Fibroblast of gingiva (primary cell): ENCODE data around the gene TMEM221.

Source experiments
- DNase-seq: peaks from one replicate; pipeline ENCODE4 v3.0.0-alpha.2; 2011; ENCODE audit warnings: low read depth

TMEM221 gene

DNA sequence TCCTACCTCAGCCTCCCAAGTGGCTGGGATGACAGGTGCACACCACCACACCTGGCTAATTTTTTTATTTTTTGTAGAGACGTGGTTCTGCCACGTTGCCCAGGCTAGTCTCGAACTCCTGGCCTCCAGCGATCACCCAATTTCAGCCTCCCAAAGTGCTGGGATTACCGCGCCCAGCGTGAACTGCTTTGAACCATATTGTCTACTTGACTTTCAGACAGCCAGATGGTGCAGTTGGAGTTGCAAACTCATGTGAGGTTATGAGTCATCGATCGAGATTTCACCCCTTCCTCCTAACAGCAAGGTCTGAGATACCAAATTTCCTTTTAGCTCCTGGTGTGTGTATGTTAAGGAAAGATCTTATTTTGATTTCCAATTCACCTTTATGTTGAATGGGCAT is 24.6 kb upstream of the TMEM221 start:
- peak; percentile 53 for DNase-seq

DNA sequence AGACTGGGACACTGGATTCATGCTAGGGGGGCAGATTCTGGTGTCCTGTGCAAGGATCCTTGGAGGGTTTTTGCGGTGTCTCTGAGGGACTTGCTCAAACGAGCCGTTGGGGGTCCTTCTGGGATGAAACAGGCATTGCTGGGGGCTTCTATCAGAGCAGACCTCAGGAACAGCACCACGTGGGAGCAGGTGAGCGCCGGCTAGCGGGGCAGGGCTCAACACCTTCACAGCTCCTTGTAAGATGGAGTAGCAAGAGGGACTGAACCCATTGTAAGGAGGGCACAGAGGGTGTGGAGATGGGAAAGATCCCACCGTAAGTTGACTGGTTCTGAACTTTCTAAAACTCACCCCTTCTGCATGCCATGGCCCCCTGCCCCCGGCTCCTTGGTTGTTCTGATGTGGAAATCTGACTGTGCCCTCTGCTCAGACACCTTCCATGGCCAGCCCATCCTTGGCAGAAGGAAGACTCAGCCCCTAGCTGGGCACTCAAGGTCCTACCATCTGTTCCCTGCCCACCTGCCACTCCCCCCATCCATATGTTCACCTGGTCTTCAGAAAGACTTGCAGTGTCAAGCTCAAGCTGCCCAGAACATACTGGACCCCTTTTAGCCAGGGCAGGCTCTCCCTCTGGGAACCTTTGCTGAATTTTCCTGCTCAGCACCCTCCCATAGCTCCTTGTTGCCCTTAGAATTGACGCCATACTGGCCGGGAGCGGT is 23.1 kb upstream of the TMEM221 start:
- no peak for DNase-seq

DNA sequence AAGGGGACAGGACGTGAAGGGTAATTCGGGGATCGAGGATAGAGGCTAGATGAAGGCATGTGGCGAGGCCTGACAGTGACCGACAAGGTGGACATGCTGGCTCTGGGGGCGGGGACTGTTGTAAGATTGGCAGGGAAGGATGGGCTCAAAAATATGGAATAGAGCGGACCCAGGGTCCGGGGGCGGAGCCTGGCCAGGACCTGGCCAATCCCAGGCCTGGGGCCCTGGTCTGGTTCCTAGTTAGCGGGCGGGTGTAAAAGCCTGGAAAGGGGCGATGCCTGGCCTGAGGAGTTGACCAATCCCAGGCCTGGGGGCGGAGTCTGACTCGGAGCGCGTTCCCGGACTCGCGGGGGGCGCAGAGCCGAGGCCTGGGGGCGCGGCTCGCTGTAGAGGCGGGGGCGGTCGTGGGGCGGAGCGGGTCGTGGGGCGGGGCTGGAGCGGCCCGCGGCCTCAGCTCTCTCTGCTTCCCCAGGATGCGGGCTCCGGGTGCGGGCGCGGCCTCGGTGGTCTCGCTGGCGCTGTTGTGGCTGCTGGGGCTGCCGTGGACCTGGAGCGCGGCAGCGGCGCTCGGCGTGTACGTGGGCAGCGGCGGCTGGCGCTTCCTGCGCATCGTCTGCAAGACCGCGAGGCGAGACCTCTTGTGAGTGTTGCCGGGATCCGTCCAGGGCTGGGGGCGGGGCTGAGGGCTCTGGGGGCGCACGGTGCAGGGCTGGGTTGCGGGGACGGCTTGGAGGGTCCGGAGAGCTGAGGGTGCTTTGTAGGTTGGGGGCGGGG is 21.8 kb upstream of the TMEM221 start, which contains the start of gene SLC27A1:
SLC27A1 (plus strand) TSS at position 457 of the 774 bp plus-strand sequence; CDS start at position 474, 17 bp downstream.
- DNase-seq: peak; percentile 99

- DNase-seq: peak; percentile 97
These were observed 21.1 kb upstream of the TMEM221 start for GRCh38 chr19:17469481-17470067.

DNA sequence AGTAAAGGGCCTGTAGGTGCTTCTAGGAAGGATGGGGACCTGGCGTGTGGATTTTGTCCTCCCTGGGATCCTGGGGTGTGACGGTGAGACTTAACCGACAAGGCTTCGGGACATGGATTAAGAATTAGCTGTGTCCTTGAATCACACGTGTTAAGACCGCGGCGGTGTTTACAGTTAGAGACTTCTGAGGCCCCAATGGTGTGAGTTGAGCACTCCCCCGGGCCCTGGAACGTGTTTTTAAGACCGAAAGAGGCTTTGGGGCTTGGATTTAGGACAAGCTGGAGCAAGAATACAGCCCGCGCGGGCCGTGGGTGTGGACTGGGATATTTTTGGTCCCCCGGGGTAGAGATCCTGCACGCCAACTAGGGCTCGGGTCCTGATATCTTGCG is 20.6 kb upstream of the TMEM221 start:
- no peak for DNase-seq

GRCh38 chr19:17468302-17469091 is 20.0 kb upstream of the TMEM221 start:
- DNase-seq: peak; percentile 74

GRCh38 chr19:17467471-17468301 is 19.2 kb upstream of the TMEM221 start:
- peak; percentile 46 for DNase-seq

DNA sequence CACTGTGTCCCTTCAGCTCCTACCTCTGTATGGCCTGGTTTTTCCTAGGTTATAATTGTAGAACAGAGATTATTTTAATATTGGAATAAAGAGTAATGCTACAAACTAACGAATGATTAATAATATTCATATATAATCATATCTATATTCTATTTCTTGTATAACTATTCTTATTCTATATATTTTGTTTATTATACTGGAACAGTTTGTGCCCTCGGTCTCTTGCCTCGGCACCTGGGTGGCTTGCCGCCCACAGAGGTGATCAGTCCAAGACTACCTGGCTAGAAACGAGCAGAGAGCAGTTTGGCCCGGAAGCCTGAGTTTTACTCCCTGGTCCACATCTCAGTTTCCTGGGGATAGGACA is 18.0 kb upstream of the TMEM221 start:
- DNase-seq: no peak

DNA sequence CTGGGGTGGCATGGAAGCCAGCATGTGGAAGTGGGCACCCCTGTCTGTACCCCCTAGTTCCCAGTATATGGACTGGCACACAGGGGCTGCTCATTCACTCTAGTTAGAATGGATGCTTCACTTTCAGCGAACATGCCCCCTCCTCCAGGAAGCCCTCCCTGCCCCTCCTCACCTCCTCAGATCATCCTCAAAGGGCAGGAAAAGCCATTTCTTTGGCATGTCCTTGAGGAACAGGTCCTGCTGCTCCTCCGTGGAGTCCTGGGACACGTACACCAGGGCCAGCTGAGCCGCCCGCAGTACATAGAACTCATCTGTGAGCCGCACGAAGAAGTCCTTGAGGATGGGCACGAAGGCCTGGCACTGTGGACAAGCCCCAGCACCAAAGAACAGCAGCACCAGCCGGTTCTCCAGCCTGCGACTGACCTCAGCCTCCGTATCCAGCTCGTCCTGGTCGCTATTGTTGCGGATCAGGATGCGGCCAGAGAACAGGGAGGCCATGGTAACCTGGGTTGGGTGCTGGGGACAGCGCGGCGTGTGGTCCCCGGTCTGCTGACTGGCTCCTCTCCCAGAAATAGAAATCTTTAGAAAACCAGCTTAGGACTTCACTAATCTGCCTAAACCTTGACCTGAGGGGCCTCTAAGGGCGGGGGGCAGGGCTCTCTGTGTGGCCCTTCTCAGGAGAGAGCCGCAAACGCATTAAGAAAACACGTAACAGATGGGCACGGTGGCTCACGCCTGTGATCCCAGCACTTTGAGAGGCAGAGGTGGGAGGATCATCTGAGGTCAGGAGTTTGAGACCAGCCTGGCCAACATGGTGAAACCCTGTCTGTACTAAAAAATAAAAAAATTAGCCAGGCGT is 12.1 kb upstream of the TMEM221 start, which contains the start of gene NXNL1:
NXNL1 (minus strand) TSS at position 555 of the 859 bp plus-strand sequence; CDS start at position 498, 57 bp downstream.
- DNase-seq: no peak

DNA sequence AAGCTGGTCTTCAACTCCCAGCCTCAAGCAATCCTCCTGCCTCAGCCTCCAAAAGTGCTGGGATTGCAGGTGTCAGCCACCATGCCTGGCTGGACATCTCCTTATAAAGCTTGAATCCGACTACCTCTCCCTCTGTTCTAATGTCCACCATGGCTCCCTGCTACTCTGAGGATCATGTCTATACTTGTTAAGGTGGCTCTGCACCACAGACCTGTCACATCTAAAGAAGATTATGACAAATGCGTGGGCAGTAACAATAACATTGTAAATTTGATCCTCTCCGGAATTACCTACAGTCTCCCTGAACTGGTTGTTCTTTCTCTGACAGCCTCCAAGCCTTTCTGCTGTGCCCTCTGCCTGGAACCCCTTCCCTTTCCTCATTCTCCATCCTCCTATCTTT is 10.5 kb upstream of the TMEM221 start:
- no peak for DNase-seq

DNA sequence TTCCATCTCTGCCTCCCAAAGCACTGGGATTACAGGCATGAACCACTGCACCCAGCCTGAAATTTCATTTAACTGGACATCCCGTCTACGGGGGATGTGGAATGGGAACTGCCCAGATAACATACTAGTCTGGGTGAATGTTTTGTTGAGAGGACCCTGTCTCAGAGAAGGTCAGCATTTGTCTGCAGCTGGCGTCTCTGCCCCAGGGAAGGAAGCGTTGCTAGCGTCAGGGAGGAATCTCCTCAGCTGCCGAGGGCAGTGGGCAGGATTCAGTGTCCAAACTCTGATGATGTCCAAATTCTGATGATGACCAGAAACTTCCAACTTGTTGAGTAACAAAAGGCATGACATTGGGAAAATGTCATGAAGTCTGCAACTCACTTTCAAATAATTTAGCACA is 9.1 kb upstream of the TMEM221 start:
- DNase-seq: no peak

DNA sequence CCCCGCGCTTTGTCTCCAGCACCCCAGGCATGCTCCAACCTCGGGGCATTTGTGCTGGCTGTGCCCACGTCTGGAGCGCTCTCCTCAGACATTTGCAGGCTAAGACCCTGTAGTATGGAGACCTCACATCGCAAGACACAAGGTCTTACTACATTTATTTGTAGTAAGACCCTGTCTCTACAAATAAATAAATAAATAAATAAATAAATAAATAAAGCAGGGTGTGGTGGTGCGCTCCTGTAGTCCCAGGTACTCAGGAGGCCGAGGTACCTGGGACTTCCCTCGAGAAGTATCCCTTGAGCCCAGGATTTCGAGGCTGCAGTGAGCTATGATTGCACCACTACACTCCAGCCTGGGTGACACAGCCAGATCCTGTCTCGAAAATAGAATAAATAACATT is 7.7 kb upstream of the TMEM221 start:
- DNase-seq: no peak

GRCh38 chr19:17455308-17456123 is 7.0 kb upstream of the TMEM221 start:
- no peak for DNase-seq

- no peak for DNase-seq
These were observed 6.2 kb upstream of the TMEM221 start for GRCh38 chr19:17454576-17455071.

DNA sequence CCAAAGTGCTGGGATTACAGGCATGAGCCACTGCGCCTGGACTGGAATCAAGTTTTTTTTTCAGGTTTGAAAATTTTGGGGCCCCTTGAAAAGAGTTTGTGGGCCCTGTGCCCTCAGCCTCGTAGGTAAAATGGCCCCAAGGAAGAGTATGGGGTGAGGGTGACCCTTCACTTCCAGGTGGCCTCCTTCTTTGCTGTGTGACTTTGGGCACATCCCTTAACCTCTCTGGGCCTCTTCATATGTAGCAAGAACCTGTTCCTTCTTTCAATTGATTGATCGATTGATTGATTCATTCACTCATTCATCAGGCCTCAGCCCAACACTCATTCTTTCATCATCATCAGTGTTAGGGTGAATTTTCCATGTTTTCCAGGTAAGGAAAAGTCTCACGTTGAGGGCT is 3.4 kb upstream of the TMEM221 start:
- no peak for DNase-seq

- no peak for DNase-seq
These were observed 2.0 kb upstream of the TMEM221 start for GRCh38 chr19:17450264-17451075.

DNA sequence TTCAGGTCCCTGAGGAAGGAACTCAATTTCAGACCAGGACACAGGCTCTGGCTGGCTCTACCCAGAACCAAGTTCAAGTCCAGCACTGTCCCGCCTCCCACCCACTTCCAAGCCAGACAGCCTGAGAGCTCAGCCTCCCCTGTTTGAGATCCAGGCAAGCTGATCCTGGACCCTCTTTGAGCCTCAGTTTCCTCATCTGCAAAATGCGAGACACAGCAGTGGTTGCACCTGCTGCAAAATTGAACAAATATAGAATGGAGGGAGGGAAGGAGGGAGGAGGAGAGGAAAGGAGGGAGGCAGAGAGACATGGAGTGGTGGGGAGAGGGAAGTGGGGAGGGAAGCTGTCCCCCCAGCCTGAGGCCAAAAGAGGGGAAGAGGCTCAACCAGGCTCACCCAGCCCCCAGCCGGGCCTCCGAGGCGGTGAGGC is 751 bp downstream of the TMEM221 start:
- no peak for DNase-seq

DNA sequence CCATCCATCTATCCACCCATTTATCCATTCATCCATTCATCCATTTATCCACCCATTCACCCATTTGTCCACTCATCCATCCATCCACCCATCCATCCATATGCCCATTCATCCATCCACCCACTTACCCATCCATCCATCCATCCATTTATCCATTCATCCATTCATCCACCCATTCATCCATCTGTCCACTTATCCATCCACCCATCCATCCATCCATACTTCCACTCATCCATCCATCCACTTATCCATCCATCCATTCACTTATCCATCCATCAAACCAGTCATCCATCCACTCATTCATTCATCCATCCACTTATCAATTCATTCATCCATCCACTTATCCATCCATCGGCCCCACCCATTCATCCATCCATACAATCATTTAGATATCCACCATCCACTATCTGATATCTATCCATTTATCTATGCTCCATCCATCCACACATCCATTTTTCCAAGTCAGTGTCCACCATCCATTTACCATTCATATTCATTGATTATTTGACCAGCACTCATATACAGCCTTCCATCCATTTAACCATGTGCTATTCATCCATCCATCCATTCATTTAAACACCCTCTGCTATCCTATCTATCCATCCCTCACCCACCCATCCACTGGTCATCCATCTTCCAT is 2.8 kb downstream of the TMEM221 start:
- DNase-seq: no peak
